22Rv1 (cell line): ENCODE data around the gene PPP1R16B.

ENCODE experiments used
- ZFX ChIP-seq: fragments of 450-650 bp; IDR thresholded peaks from 2 replicates; pipeline ENCODE4 v1.6.1; 2017; ENCODE audit warnings: antibody characterized with exemption, borderline replicate concordance
- TF ChIP-seq, protein P1 (sequence below): fragments of 450-650 bp; IDR thresholded peaks from 2 replicates; pipeline ENCODE4 v1.5.1; 2017; ENCODE audit warnings: mild to moderate bottlenecking

DNA sequence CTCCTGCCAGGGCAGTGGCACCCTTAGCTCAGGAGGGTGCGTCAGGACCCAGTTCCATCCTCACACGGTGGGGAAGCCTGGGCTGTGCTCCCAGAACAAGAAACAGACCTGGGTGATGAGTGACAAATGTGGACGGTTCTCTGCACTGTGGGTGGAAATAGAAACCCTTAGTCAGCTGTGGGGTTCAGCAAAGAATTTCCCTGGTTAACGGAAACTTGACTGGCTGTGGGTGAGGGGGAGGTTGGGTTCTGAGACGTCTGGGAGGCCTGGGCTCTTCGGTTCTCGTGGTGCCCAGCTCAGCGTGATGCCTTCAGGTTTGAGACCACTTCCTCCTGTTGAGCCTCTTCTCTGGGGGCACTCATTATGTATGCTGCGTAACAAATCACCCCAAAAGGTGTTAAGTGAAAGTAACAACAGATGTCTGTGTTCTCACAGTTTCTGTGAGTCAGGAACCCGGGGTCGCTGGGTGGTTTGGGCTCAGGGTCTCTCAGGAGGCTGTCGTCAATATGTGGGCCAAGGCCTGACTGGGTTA lies 67.6 kb downstream of the PPP1R16B start:
- TF ChIP-seq, protein P1, sequence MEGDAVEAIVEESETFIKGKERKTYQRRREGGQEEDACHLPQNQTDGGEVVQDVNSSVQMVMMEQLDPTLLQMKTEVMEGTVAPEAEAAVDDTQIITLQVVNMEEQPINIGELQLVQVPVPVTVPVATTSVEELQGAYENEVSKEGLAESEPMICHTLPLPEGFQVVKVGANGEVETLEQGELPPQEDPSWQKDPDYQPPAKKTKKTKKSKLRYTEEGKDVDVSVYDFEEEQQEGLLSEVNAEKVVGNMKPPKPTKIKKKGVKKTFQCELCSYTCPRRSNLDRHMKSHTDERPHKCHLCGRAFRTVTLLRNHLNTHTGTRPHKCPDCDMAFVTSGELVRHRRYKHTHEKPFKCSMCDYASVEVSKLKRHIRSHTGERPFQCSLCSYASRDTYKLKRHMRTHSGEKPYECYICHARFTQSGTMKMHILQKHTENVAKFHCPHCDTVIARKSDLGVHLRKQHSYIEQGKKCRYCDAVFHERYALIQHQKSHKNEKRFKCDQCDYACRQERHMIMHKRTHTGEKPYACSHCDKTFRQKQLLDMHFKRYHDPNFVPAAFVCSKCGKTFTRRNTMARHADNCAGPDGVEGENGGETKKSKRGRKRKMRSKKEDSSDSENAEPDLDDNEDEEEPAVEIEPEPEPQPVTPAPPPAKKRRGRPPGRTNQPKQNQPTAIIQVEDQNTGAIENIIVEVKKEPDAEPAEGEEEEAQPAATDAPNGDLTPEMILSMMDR: no peak
- TF ChIP-seq ZFX: no peak
